Astrocyte (in vitro differentiated cells and primary cell): ENCODE measurements around the gene OR4D9.

Experiments used
- CTCF ChIP-seq: IDR thresholded peaks from 2 replicates; pipeline ENCODE4 v1.5.1; 2011; ENCODE audit warnings: low read depth, mild to moderate bottlenecking, inconsistent platforms, low read length, moderate library complexity; ENCODE audit not compliant: insufficient read depth
- EZH2 ChIP-seq: IDR thresholded peaks from 2 replicates; pipeline ENCODE4 v1.6.1; 2012; ENCODE audit warnings: mild to moderate bottlenecking, low read length, inconsistent platforms; ENCODE audit not compliant: insufficient read depth

- TF ChIP-seq CTCF: no peak
- no peak for TF ChIP-seq EZH2
These were observed 48.1 kb upstream of the OR4D9 start for GRCh38 chr11:59463190-59463641.
